ENCODE data around the gene G3BP2. TPM values are rescaled to one million over a fixed set of nuclear protein-coding genes. Genes with fewer than 3 reads are reported as not detected.

The G3BP2 gene
- total and polyA plus RNA-seq, 2 of the 8 experiments (the other 6 are each of a cell fraction or from before 2014, with no cell fraction given), result 83.7 to 378 TPM

- H3K27ac ChIP-seq (ENCODE audit: low read depth, low read length), result no peak overlapping the region
- H4K8ac ChIP-seq (ENCODE audit: extremely low read depth, insufficient read depth, low read length), result no peak overlapping the region
- DNase-seq (ENCODE audit: low read depth in 1 of 2, low spot score in 2 of 2) (no peak), FAIRE-seq (no peak)
- no peak overlapping the region for H3K9ac ChIP-seq (replicated peaks in 1 of 4; ENCODE audit: extremely low read depth in 1 of 4, low read depth in 3 of 4, low read length in 3 of 4)
- no peak overlapping the region for H2BK120ac ChIP-seq (replicated peaks; ENCODE audit: low read depth, low read length)
- no peak overlapping the region for H4K91ac ChIP-seq (replicated peaks; ENCODE audit: insufficient read length, low read length)
- H3K23me2 ChIP-seq (ENCODE audit: low read depth, low read length), result no peaks in the 10 kb centered on the region
- no peak overlapping the region for H3K4me2 ChIP-seq (ENCODE audit: insufficient read depth in 1 of 2, low read depth in 2 of 2, low read length in 2 of 2)
- no peaks in the 10 kb centered on the region for H3K27me3 ChIP-seq (replicated peaks in 1 of 4; ENCODE audit: control insufficient read depth in 3 of 4, extremely low read depth in 1 of 4, insufficient read depth in 3 of 4, low read length in 3 of 4)
- H3K36me3 ChIP-seq (ENCODE audit: control insufficient read depth in 2 of 4, insufficient read depth in 4 of 4, low read length in 3 of 4), result peaks cover 0 to 25% (median 7%) of the 10 kb centered on the region in 4 experiments; a peak in 4 of 8 replicates
- H2BK15ac ChIP-seq (ENCODE audit: low read length), result no peak overlapping the region
- TF ChIP-seq KDM4A (IDR thresholded peaks at IDR 0.05; ENCODE audit: low read depth, low read length, severe bottlenecking) (no peak), TCF12 (IDR thresholded peaks at IDR 0.05; ENCODE audit: low read depth, low read length) (no peak), JUND (IDR thresholded peaks at IDR 0.05; ENCODE audit: low read length) (no peak), TAF7 (optimal IDR thresholded peaks at IDR 0.05; ENCODE audit: borderline replicate concordance, low read depth, low read length) (no peak), NANOG (IDR thresholded peaks at IDR 0.05; ENCODE audit: insufficient read depth, low read depth, low read length, poor library complexity, severe bottlenecking) (no peak), CEBPB (IDR thresholded peaks at IDR 0.05; ENCODE audit: low read depth, low read length) (no peak), RAD21 (IDR thresholded peaks at IDR 0.05 in 1 of 2, conservative IDR thresholded peaks at IDR 0.05 in 1 of 2; ENCODE audit: low read depth in 2 of 2, low read length in 2 of 2) (no peak), CTCF (IDR thresholded peaks at IDR 0.05; ENCODE audit: control extremely low read depth in 1 of 3, insufficient read depth in 1 of 3, low read depth in 1 of 3, low read length in 3 of 3) (no peak)
- H3K4me3 ChIP-seq (ENCODE audit: extremely low read depth in 1 of 4, insufficient read depth in 2 of 4, low read depth in 3 of 4, low read length in 4 of 4), result no peak overlapping the region
- H3K23ac ChIP-seq (ENCODE audit: insufficient read length), result no peak overlapping the region
- whole genome bisulfite sequencing, 2 experiments (ENCODE audit: extremely low coverage in 1 of 2, insufficient coverage in 1 of 2, insufficient read length in 1 of 2, insufficient replicate concordance in 2 of 2, low coverage in 1 of 2, low lambda C conversion rate in 2 of 2, missing lambda C conversion rate in 1 of 2), result 64% methylated on average over 3 of the region's 3 CpGs; no CpG with 5 or more reads in 1 of the 2 experiments
- CTCF ChIA-PET (ENCODE audit: partially characterized antibody), result interaction anchor here (1.0 to 1.9 kb wide), 4 partner anchors 12 to 41 kb away, joined by 3 to 5 read pairs (median 5); no protein-coding TSS in a partner anchor
- H2BK5ac ChIP-seq (ENCODE audit: low read depth, low read length), result no peak overlapping the region
- no peak overlapping the region for H3K14ac ChIP-seq (ENCODE audit: insufficient read length)
- no peak overlapping the region for H2BK12ac ChIP-seq (ENCODE audit: low read depth, low read length)
- no peak overlapping the region for H3K18ac ChIP-seq (ENCODE audit: extremely low read depth, low read length)
- peaks cover 4 to 76% of the 10 kb centered on the region in 2 experiments for H3K79me2 ChIP-seq (ENCODE audit: control insufficient read depth in 1 of 2, insufficient read depth in 2 of 2, low read length in 2 of 2)
- H2AK5ac ChIP-seq (ENCODE audit: low read depth, low read length), result no peak overlapping the region
- H2BK20ac ChIP-seq (ENCODE audit: low read length), result no peak overlapping the region
- peaks cover 0 to 4% (median 2%) of the 10 kb centered on the region in 4 experiments; a peak in 3 of 7 replicates for H3K4me1 ChIP-seq (replicated peaks in 1 of 4; ENCODE audit: control insufficient read depth in 3 of 4, insufficient read depth in 4 of 4, low read length in 3 of 4)
- H3K4ac ChIP-seq (replicated peaks; ENCODE audit: insufficient read length, low read depth, low read length), result no peak overlapping the region
- no peaks in the 10 kb centered on the region; the same call in 1 of the 2 replicates for H3K79me1 ChIP-seq (ENCODE audit: low read depth, low read length)
- POLR2A ChIA-PET (ENCODE audit: partially characterized antibody), result interaction anchor here (0.8 to 1.4 kb wide), 5 partner anchors 9 to 24 kb away, joined by 3 to 5 read pairs (median 3); no protein-coding TSS in a partner anchor
- no peaks in the 10 kb centered on the region for H3K9me3 ChIP-seq (ENCODE audit: insufficient read depth in 2 of 2, low read depth in 1 of 2, low read length in 1 of 2)
- H3K56ac ChIP-seq (replicated peaks; ENCODE audit: insufficient read length, low read depth, low read length), result no peak overlapping the region
- H2AFZ ChIP-seq (ENCODE audit: low read length), result no peak overlapping the region
- H4K20me1 ChIP-seq (replicated peaks in 1 of 2; ENCODE audit: control insufficient read depth in 1 of 2, insufficient read depth in 2 of 2, low read length in 2 of 2), result no peaks in the 10 kb centered on the region
- H4K5ac ChIP-seq (ENCODE audit: insufficient read length, low read depth, low read length), result no peak overlapping the region
These were observed 22.9 kb upstream of the G3BP2 start for GRCh38 chr4:75696071-75696470.
